Stimulated activated CD8-positive, alpha-beta memory T cell treated with anti-CD3 and anti-CD28 coated beads, Interleukin-15, amount 100 ng/mL, for 24 hours (primary cell): ENCODE data around the gene TGFBR2.

Source experiments
- DNase-seq: peaks from one replicate; pipeline ENCODE4 v3.0.0-alpha.2; 2020; ENCODE audit warnings: low read depth

Gene TGFBR2

DNA sequence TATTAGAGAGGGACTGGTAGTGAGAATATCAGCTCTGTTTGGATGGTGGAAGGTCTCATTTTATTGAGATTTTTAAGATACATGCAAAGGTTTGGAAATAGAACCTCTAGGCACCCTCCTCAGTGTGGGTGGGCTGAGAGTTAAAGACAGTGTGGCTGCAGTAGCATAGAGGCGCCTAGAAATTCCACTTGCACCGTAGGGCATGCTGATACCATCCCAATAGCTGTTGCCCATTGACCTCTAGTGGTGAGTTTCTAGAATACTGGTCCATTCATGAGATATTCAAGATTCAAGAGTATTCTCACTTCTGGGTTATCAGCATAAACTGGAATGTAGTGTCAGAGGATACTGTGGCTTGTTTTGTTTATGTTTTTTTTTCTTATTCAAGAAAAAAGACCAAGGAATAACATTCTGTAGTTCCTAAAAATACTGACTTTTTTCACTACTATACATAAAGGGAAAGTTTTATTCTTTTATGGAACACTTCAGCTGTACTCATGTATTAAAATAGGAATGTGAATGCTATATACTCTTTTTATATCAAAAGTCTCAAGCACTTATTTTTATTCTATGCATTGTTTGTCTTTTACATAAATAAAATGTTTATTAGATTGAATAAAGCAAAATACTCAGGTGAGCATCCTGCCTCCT lies 87.2 kb downstream of the TGFBR2 start:
- no peak for DNase-seq

- DNase-seq: no peak
Observed at GRCh38 chr3:30694148-30694547, 87.7 kb downstream of the TGFBR2 start.

GRCh38 chr3:30694668-30695067 lies 88.3 kb downstream of the TGFBR2 start:
- no peak for DNase-seq

DNA sequence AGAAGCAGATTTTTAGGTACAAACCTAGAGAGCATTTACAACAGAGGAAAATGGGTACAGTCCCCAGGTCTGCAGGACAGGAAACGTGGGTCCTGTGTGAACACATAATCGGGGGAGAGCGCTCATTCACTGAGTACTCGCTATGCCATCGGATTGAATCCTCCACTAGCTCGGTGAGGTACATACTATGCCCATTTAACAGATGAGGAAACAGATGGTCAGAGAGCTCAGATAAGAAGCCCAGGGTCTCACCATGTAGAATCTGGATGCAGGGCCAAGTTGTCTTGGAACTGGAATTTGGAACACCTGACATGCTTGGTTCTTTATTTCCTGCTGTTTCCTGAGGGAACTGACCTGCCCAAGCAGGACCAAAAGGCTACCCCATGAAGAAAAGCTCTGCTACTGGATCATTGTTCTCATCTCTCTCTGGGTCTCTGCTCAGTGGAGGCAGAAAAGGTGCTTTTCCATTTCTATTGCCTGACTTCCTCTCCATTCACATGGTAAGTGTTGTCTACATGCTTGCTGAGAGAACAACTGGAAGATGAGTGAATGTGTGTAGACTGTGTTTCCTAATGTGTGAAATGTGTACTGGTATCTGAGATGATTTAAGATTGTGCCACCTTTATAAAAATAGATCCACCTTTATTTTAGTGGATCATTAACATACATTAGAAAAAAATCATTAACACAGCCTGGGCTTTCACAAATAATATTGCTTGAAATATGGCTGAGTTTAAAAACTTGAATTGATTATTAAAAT lies 89.1 kb downstream of the TGFBR2 start:
- DNase-seq: no peak

GRCh38 chr3:30696403-30696819 lies 90.0 kb downstream of the TGFBR2 start:
- no peak for DNase-seq

DNA sequence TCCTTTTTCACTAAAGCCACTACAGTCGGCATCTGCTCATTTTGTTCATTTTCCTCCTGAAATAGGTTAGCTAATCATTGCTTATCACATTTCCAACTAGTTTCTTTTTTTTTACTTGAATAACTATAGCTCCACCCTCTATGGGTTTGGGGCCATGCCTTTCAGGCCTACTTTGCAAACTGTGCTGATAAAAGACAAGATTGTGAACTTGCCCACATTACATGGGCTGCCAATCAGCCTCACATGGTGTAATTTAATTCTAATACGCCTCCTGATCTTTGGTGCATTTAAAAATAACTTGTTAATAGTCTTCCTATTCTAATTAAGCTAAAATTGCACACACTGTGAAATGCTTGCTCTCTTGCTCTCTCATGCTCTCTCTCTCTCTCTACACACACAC lies 90.5 kb downstream of the TGFBR2 start:
- no peak for DNase-seq

- no peak for DNase-seq
Observed at GRCh38 chr3:30698549-30698948, 92.1 kb downstream of the TGFBR2 start.

GRCh38 chr3:30699927-30700326 lies 93.5 kb downstream of the TGFBR2 start:
- DNase-seq: no peak

DNA sequence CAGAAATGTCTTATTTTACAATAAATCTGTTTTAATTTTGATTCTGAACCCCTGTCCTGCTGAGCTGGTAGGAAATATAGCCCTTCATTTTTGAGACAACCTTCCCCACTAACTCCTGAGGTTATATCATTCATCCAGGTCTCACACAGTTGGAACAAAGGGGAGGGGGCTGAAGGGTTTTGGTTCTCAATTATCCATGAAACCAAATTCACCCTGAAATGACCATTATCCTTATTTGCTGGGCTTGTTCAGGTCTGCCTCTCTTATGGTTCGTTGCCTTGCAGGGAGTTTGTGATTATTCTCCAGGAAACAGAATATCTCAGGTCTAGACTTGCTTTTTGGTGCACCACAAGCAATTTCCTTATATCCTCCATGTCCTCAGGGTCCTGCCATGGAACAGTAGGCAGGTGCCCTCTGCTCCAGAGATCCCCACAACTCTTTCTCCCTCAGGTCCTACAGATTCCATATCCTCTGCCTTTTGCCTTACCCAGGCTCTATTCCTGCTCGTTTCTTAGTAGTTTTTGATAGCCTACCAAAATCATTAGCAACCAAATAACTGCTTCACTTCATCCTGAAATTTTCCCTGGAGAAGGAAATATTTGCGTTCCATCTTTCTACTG lies 94.4 kb downstream of the TGFBR2 start:
- DNase-seq: no peak

- DNase-seq: no peak
Observed at GRCh38 chr3:30702038-30702827, 95.8 kb downstream of the TGFBR2 start.

DNA sequence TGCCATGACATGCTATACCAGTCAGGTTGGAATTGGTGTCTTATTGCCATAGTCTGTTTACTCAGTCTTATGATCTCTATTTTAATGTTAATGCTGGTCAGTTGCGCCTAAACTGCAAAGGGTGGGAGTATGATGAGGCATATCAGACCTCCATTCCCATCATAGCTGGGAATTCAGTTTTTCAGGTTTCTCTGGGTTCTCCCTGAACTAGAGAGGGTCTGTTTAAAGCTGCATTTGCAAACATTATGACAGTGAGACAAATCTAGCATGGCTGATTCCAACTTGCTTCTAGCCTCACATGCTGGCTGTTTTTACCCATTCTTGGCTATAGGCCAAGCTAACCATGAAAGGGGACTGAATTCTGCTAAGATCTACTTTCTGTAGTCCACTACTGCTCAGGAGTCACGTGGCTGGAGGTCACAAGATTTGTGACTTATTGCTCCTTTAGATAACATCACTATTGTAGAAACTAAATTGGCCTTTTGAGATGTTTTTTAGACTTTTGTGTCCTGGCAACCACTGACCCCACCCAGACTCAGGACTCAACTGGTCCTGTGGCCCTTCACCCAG lies 96.5 kb downstream of the TGFBR2 start:
- no peak for DNase-seq

DNA sequence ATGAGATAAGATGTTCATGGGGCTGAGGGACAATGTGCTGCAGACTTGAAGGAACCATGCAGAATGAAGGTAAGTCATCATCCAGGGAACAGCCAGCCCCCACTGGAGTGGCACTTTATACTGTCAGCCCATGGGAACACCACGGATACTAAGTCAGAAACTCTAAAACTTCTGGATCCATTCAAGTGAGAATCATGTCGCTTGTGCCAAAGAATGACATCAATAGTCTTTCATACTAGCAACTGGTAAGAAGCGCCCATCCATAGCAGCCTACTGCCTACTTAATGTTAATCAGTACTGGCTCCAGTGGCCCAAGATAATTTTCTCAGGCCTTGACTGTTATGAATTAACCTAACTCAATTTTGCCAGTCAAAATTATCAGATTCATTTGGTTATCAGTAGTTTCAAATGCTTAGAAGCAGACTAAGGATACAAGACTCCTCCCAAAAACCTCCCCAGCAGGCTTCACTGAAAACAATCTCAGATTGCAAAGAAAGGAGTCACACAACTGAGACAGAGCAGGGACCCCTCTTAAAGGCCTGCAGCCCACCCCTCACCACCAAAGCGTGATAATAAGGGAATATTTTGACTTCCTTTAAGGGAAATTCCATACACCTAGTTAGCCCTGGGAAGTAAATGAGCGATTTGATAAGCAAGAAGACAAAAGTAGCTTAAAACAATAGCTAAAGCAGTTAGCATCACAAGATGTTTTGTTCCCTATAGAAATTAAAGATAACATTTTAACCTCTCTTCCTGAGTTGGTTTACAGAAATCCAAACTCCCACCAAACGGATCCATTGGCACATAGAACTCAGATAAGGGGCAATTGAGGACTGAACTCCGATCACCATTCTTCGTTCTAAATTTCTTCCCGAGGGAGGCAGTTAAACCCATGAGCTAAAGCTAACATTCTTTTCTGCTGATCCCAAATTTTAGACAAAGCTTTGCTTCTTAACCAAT lies 98.8 kb downstream of the TGFBR2 start:
- no peak for DNase-seq

GRCh38 chr3:30707825-30708224 lies 101.4 kb downstream of the TGFBR2 start:
- DNase-seq: no peak

DNA sequence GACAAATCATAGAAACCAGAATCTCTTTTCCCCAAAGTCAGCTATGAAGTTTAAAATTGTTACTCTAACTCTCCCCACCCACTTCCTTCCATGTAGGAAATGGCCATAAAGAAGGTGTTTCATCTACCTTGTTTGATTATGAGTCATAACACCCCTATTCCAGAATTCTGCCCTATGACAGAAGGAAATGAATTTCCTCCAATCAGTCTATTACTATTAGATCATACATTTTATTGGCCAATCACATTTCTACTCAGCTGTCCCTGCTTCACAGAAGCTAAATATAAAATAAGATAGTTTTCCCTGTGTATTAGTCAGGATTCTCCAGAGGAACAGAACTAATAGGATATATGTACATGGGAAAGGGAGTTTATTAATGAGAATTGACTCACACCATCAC lies 102.1 kb downstream of the TGFBR2 start:
- no peak for DNase-seq

GRCh38 chr3:30710017-30710416 lies 103.6 kb downstream of the TGFBR2 start:
- no peak for DNase-seq

DNA sequence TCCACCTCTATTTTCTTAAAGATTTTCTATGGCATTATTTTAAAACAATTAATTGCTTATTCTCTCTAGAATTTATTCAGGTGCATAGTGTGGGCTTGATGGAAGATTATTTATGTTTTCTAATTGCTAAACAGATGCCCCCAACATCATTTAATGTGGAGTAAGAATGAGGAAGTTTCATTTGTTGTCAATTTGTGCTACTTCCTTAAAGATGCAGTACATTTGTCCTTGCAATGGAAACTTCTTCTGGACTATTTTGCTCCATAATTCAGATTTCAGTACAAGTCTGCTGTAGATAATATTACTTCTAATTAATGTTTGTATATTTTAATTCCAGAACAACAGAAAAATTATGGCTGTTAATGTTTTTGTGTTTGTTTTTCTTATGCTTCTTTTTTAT lies 104.8 kb downstream of the TGFBR2 start:
- no peak for DNase-seq

GRCh38 chr3:30711867-30712266 lies 105.5 kb downstream of the TGFBR2 start:
- DNase-seq: no peak

DNA sequence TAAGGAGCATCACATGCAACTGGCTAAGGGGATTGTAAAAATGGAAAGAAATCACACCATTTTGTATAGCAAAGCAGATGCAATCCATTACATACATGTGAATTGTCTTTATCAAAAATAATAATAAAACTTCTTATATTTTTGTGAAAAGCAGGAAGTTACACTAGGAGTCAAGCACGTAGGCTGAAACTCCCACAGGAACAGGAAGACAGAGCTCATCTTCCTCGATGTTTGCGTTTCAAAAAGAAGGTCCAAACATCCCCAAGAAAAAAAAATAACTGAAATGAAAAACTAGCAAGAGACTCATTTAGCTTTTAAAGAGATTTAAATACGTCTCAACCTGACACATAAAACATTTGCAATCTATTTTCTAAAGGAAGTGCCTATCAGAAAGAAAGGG lies 106.6 kb downstream of the TGFBR2 start:
- DNase-seq: no peak

DNA sequence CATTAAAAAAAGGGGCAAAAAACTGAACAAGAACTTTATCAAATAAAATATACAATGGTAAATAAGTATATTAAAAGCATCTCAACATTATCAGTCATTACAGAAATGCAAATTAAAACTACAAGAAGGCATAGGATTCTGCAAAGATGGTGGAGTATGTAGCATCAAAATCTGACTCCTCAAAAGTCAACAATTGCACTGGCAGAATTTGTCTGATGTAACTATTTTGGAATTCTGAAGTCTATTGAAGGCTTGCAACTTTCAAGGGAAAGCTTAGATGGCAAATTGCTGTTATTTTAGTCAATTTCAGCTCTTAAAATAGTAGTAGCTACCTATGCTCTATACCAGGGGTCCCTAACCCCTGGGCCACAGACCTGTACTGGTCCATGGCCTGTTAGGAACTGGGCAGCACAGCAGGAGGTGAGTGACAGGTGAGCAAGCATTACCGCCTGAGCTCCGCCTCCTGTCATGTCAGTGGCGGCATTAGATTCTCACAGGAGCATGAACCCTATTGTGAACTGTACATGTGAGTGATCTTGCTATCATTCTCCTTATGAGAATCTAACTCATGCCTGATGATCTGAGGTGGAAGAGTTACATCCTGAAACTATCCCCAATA lies 107.6 kb downstream of the TGFBR2 start:
- DNase-seq: no peak

GRCh38 chr3:30719536-30719935 lies 113.1 kb downstream of the TGFBR2 start:
- DNase-seq: no peak
